Left ventricle myocardium inferior (tissue), 1 donor: ENCODE data around the gene CDC27. TPM values are rescaled to one million over a fixed set of nuclear protein-coding genes. Genes with fewer than 3 reads are reported as not detected.

Experiments used
- DNase-seq: peaks from one replicate; pipeline ENCODE4 v3.0.0-alpha.2; 2020
- H3K27ac ChIP-seq: fragments of 200-600 bp; replicated peaks from 2 replicates; pipeline ENCODE4 v1.8.0; 2021
- H3K27me3 ChIP-seq: fragments of 200-600 bp; 2 replicates; pipeline ENCODE4 v1.8.0; 2021; ENCODE audit warnings: low read depth
- H3K36me3 ChIP-seq: fragments of 200-600 bp; 2 replicates; pipeline ENCODE4 v1.8.0; 2021
- H3K4me1 ChIP-seq: fragments of 200-600 bp; 2 replicates; pipeline ENCODE4 v1.8.0; 2021
- H3K4me3 ChIP-seq: fragments of 200-600 bp; 2 replicates; pipeline ENCODE4 v1.8.0; 2021; ENCODE audit warnings: mild to moderate bottlenecking, moderate library complexity
- H3K9me3 ChIP-seq: fragments of 200-600 bp; replicated peaks from 2 replicates; pipeline ENCODE4 v1.8.0; 2021
- intact Hi-C: fragments of 100-400 bp; cut with micrococcal nuclease; formaldehyde crosslinking; loops from one replicate; pipeline ENCODE4 v1.11.0; 2022
- long read RNA-seq: library from polyadenylated mRNA; unstranded; transcript quantifications from one replicate; pipeline ENCODE4 v2.0.0, GENCODE V29; 2021
- total RNA-seq: library from RNA; stranded (reverse); fragmentation: NEBNext Ultra II Directional; extraction: Animal tissue kit (Norgen Biotek cat#: 25700); gene quantifications from one replicate; pipeline ENCODE4 v1.2.1, GENCODE V29; 2021
- TF ChIP-seq, protein P1 (sequence below): fragments of 200-600 bp; IDR thresholded peaks from 2 replicates; pipeline ENCODE4 v1.8.0; 2021; ENCODE audit warnings: antibody characterized with exemption, mild to moderate bottlenecking, borderline replicate concordance
- donor health status: DM: no; HTN: yes; CAD: no; lungs with severe emphysema.

CDC27 gene, protein sequence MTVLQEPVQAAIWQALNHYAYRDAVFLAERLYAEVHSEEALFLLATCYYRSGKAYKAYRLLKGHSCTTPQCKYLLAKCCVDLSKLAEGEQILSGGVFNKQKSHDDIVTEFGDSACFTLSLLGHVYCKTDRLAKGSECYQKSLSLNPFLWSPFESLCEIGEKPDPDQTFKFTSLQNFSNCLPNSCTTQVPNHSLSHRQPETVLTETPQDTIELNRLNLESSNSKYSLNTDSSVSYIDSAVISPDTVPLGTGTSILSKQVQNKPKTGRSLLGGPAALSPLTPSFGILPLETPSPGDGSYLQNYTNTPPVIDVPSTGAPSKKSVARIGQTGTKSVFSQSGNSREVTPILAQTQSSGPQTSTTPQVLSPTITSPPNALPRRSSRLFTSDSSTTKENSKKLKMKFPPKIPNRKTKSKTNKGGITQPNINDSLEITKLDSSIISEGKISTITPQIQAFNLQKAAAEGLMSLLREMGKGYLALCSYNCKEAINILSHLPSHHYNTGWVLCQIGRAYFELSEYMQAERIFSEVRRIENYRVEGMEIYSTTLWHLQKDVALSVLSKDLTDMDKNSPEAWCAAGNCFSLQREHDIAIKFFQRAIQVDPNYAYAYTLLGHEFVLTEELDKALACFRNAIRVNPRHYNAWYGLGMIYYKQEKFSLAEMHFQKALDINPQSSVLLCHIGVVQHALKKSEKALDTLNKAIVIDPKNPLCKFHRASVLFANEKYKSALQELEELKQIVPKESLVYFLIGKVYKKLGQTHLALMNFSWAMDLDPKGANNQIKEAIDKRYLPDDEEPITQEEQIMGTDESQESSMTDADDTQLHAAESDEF
- 92.4 TPM for total RNA-seq
- long read RNA-seq, full-length matches to known transcripts: 10 of 18 reads
- long read RNA-seq, partial matches to known transcripts: 3 of 18 reads
- long read RNA-seq, other reads (novel, unspliced or antisense): 5 of 18 reads

DNA sequence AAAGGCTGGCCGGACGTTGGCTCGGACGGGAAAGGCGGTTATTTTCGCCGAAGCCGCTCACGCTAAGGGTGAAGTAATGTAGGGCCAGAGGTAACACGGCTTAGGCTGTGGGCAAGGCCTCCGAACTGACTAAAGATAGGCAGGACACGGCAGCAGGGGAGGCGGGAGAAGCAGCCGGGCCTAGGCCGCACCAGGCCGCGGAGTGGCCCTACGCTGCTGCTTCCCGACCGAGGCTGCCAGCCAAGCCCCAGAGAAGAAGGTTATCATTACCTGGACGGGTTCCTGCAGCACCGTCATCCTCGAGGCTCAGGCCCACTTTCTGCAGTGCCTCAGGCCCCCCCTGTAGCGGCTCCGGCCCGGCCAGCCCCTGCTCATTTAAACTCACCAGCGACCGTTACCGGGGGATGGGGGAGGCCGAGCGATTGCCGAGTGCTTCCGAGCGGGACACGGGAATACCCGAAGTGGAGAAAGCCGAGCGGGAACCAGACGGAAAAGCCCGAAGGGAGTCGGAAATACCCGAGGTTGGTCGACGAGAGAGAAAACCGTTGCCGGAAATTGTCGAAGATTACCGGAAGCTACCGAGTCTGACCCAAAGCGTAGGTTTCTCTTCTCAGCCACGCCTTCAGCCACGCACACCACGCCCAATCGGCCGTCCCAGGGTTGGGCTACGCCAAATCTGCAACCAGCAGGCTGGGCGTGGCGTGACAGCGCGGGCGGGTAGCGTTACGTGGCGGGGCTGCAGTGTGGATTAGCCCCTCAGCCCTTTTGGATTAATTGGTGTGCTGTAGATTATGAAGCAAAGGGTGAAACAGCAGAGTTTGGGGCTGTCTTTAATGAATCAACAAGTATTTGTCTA lies at the start of gene CDC27:
Gene CDC27, minus strand, starts transcription at position 420 of the 856 bp plus-strand sequence. Its CDS starts 123 bp downstream, at position 297.
- H3K27me3 ChIP-seq: no peaks in the 10 kb centered on the region
- TF ChIP-seq, protein P1, sequence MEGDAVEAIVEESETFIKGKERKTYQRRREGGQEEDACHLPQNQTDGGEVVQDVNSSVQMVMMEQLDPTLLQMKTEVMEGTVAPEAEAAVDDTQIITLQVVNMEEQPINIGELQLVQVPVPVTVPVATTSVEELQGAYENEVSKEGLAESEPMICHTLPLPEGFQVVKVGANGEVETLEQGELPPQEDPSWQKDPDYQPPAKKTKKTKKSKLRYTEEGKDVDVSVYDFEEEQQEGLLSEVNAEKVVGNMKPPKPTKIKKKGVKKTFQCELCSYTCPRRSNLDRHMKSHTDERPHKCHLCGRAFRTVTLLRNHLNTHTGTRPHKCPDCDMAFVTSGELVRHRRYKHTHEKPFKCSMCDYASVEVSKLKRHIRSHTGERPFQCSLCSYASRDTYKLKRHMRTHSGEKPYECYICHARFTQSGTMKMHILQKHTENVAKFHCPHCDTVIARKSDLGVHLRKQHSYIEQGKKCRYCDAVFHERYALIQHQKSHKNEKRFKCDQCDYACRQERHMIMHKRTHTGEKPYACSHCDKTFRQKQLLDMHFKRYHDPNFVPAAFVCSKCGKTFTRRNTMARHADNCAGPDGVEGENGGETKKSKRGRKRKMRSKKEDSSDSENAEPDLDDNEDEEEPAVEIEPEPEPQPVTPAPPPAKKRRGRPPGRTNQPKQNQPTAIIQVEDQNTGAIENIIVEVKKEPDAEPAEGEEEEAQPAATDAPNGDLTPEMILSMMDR: no peak
- H3K36me3 ChIP-seq: no peaks in the 10 kb centered on the region
- no peaks in the 10 kb centered on the region for H3K9me3 ChIP-seq
- H3K4me1 ChIP-seq: peaks cover 56% of the 10 kb centered on the region
- DNase-seq: peak; percentile 99
- peak within 1 kb of the TSS; percentile 94 for H3K4me3 ChIP-seq
- intact Hi-C loops: no loop called here
- peak within 1 kb of the TSS; percentile 99 for H3K27ac ChIP-seq

DNA sequence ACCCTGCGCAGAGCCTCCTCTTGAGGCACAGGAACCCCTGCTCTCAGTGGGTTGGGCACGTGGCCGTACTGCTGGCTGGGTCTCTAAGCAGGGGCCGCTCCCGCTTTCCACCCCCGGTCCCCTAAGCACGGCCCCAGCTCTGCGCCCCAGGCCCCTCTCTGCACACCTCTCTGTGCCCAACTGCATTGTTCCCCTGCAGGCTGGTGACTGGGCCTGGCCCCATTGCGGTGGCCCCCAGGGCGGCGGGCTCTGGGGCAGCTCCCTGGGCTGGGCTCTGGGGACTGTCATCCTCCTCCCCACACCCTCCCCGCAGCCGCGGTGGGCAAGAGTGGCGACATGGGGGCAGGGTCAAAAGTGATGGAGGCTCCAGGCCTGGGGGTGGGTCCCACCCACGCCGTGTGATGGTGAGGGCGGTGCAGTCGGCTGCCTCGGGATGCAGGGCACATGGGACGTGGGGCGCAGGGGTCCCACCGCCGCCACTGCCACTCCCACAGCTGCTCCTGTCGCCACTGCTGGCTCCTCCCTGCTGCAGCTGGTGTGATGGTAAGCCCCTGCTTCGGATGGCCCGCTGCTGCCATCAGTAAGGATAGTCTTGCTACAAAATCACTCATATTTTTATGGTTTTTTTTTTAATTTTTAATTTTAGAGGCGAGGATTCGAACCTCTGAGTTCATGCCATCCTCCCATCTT lies 49.4 kb upstream of the CDC27 start:
- H3K36me3 ChIP-seq: no peaks in the 10 kb centered on the region
- no peak overlapping the region for H3K4me3 ChIP-seq
- H3K9me3 ChIP-seq: no peaks in the 10 kb centered on the region
- TF ChIP-seq, protein P1: no peak
- no peak for DNase-seq
- H3K4me1 ChIP-seq: peaks cover 27% of the 10 kb centered on the region
- H3K27me3 ChIP-seq: no peaks in the 10 kb centered on the region
- H3K27ac ChIP-seq: no peak overlapping the region
- intact Hi-C loops: loop anchor here (10.0 kb wide), 1 partner anchor 376 kb away; no protein-coding TSS in a partner anchor

DNA sequence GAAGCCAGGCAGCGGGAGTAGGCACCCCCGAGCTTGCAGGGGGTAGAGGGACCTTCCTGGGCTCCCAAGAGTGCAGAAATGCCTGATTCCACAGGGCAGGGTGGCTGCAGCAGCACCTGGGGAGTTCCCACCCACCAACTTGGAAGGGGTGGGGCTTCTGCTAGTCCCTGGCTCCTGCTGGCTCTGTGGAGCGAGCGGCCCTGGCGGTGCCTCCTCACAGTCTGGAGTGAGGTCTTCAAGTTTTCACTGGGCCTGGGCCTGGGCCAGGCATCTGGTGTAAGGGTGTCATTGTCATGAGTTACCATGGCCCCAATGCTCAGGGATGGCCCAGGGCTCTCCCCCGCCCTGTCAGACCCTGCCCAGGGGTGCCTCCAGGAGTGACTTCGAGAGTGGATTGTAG lies 48.7 kb upstream of the CDC27 start:
- intact Hi-C loops: loop anchor here (10.0 kb wide), 1 partner anchor 377 kb away; no protein-coding TSS in a partner anchor
- Histone ChIP-seq H3K36me3 (no peaks in the 10 kb centered on the region), H3K4me3 (no peak overlapping the region)

DNA sequence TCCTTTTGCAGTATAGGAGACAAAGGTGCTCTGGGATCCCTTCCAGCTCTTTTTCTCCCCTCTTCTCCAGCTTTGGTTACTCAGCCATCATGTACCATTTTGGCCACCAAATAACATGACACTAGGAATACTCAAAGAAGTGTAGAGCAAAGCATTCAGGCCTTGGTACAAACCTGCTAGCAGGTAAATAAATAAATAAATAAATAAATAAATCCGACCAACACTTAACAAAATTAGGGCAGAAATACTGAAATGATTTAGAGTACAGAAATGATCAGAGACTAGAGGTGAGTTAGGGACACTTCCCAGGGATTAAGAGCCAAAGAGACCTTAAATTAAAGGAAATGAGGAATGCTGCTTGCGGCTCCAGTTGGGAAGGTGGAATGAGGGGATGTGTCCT lies 46.8 kb upstream of the CDC27 start:
- TF ChIP-seq, protein P1: no peak
- Histone ChIP-seq H3K9me3 (no peaks in the 10 kb centered on the region), H3K27me3 (no peaks in the 10 kb centered on the region), H3K4me3 (no peak overlapping the region), H3K4me1 (peaks cover 26% of the 10 kb centered on the region), H3K27ac (no peak overlapping the region), H3K36me3 (no peaks in the 10 kb centered on the region)
- intact Hi-C loops: loop anchor here (10.0 kb wide), 1 partner anchor 379 kb away; no protein-coding TSS in a partner anchor
- DNase-seq: no peak

More for the DNA sequence above, 48.7 kb upstream of the CDC27 start:
- Histone ChIP-seq H3K4me1 (peaks cover 27% of the 10 kb centered on the region), H3K27me3 (no peaks in the 10 kb centered on the region), H3K27ac (no peak overlapping the region), H3K9me3 (no peaks in the 10 kb centered on the region)
- TF ChIP-seq, protein P1: no peak
- no peak for DNase-seq
